Ovary (tissue), 3 donors: Measurements from ENCODE around the gene MED8.

Experiments used
- CTCF ChIP-seq, 3 donors: fragments of 450-650 bp in 2 of 3; fragments of 200-600 bp in 1 of 3; IDR thresholded peaks; one replicate each; pipeline versions ENCODE4 v1.5.1 to v1.8.0; 2016 to 2022; ENCODE audit warnings: antibody characterized with exemption in 3 of 3, mild to moderate bottlenecking in 1 of 3
- POLR2A ChIP-seq: fragments of 450-650 bp; IDR thresholded peaks from one replicate; pipeline ENCODE4 v1.6.1; 2017; ENCODE audit warnings: antibody characterized with exemption, mild to moderate bottlenecking, moderate library complexity
- donor health status: DM: no; HTN: no; CAD: no.

DNA sequence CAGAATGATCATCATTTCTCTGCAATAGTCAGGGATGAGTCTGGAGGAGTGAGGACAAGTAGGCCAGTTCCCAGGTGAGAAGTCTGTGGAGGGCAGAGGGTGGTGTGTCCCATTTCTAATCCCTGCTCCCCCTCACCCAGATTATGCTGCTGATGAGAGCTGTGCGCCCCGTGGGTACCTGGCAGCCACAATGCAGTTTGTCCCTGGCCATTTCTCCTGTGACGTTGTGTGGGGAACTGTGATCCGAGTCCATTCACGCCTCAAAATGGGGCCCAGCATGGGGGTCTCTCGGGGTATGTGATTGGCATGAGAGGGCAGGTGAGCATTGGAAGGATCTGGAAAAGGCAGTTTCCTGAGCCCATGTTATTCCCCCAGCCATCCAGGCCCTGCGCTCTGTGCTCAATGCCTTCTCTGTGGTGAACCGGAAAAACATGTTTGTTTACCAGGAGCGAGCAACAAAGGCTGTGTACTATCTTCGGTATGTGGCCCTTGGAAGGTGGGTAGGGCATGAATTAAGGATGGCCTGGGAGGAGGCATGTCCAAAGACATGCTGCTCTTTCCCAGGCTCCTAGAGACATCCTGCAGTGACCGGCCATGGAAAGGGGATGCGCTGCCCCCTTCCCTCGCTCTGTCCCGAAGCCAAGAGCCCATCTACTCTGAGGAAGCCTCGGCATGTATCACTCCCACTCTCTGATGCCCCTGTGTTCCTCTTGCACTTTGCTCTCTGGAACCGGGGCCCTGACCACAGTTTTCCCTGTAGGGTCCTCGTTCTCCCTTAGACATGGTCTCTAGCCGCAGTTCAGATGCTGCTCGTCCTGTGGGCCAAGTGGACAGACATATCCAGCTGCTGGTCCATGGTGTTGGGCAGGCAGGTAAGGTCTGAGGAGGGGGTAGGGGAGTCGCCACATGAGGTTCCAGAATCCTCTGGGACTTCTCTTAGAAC is 47.7 kb upstream of the MED8 start:
- TF ChIP-seq POLR2A = no peak
- no peak for TF ChIP-seq CTCF (IDR thresholded peaks at IDR 0.05)
